ELF-1 (cell line): Measurements from ENCODE around the gene TNFRSF9.
"Not testable (repeated sequence)": the region's sequence is repeated elsewhere in the genome, so short reads cannot be mapped to it uniquely, and the experiment has no call there.

Source experiments
- DNase-seq: peaks from one replicate; pipeline ENCODE4 v3.0.0-alpha.2; 2016; ENCODE audit warnings: low read depth, low spot score

Gene TNFRSF9

DNA sequence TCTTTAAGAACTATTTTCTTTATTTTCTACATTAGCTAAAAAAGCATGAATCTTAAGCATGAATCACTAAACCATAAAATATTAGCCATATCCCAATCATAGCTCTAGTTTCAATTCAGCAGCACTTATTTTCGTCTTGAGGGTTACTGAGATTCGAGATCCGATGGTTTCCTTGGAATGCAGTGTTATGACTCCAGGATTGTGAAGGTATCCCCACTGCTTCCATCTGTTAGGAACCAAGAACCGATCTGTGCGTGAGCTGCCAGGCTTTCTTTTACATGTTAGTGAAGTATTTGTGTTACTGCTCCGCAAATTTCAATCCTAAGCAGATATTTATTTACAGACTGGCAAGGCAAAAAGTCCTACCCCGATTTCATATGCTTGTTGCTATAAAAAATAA is 18.8 kb downstream of the TNFRSF9 start:
- DNase-seq: no peak

DNA sequence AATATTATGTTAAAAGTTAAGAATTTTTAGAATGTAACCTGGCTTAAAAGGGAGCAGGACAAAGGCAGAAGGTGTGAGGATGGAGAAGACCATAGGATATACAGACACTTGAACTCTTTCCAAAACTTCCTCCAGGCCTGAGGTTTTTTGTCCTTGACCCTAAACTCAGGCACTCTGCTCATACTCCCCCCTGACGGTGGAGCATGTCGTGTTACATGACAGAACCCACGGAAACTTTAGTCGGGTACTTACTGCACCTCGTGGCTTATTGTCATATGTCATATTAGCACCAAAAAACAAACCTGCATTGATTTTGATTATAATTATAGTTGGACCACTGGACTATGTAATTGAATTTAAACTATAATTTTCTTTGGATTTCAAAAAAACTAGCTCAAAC is 20.8 kb downstream of the TNFRSF9 start:
- no peak for DNase-seq

DNA sequence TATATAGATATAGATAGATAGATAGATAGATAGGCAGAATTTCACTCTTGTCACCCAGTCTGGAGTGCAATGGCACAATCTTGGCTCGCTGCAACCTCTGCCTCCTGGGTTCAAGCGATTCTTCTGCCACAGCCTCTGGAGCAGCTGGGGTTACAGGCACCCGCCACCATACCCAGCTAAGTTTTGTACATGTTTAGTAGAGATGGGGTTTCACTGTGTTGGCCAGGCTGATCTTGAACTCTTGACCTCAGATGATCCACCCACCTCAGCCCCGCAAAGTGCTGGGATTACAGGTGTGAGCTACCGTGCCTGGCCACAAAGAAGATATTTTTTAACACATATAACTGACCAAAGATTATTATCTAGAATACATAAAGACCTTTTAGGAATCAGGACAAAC is 22.7 kb downstream of the TNFRSF9 start:
- not testable (repeated sequence) for DNase-seq

DNA sequence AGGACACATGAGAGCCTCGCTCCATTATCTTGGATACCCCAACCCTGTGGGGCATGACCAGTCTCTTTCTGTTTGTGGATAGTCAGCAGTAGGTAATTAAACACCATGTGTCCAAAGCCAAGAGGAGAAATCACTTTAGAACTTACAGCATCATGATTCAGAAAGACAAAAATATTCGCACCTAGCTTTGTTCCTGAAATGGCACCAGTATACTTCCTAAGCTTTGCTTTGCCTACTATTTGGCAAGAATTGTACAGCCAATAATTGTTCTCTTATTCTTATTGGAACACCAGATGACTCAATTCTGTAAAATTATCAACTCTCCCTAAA is 24.2 kb downstream of the TNFRSF9 start:
- no peak for DNase-seq

DNA sequence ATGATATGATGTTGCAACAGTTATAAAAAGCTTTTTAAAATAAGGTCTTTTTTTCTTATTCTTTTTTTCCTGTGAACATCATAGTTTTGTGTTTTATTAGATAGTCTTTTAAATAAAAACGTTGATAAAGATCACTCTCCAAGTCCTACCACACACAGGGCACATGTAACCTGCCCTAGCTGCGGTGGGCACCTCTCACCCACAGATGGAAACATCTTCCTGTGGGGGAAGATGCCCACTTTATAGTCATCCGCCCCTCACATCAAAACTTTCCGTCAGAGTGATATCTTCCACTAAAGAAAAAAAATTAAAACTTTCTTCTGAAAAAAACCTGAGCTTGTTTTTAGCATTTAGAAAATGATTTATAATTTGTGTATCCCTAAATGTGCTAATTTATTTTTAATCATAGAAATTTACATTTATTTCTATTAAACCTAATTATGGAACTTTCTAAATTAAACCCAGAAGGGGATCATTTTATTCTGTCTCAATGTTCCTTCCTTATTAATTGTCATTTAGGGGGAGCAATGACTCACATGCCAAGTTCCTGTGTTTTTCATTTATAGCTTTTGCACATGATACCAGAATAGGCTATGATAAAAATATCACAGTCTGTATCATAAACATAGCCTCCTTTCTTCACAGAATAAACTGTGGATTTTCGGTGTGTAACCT is 24.7 kb downstream of the TNFRSF9 start:
- DNase-seq: no peak

DNA sequence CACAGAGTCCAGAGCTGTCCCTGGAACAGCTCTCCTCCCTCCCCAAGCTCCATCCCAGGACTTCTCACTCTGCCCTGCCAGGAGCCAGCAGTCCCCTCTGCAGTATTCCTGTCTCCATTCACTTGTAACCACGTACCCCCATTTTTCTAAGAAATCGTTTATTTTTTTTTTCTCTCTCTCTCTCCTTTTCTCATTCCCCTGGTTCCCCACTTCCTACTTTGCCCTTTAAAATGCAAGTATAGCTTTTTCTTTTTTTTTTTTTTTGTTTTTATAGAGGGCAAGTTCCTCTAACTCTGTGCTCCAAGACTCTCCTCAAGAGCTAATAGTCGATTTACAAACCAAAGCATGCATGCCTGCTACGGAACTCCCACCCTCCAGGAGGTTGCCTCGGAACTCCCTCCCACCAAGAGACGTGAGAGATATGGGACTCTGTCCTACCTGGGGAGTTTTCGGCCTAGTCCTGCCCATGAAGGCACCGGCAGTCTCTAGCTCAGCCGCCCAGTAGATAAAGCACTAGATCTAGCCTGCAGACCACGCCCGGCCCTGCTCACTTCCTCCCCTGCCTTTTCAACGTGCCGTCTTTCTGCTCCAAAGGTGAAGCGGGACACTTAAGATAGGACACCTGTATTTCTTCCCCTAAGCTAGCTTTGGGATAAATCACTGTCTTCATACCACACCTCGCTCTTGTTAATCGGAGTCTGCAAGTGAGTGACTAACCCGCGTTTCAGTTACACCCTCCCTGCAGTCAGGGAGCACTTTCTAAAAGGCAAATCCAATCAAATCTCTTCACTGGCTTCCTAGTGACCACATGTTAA is 27.7 kb downstream of the TNFRSF9 start:
- peak; percentile 65 for DNase-seq

DNA sequence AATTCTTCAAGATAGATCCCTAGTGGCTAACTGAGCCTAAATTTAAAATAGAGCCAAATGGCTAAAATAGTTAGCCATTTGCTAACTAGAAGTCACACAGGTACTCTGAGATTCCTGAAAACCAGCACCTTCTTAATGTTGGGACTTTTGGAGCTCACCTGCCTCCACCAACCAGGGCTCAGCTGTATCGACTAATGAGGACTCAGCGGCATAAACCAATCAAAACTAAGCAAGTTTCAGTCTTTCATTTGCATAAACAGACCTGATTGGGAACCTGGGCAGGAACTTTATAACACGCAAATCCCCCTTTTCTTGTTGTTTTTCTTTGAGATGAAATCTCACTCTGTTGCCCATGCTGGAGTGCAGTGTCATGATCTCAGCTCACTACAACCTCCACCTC is 28.5 kb downstream of the TNFRSF9 start:
- DNase-seq: no peak

DNA sequence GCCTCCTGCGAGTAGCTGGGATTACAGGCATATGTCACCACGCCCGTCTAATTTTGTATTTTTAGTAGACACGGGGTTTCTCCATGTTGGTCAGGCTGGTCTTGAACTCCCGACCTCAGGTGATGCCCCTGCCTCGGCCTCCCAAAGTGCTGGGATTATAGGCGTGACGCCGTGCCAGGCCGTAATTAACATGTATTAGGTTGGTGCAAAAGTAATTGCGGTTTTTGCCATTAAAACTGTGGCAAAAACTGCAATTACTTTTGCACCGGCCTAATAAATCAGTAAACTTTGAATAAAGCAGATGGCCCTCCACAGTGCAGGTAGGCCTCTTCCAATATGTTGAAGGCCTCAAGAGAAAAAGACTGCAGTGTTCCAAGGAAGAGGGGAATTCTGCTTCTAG is 35.4 kb downstream of the TNFRSF9 start:
- DNase-seq: no peak

DNA sequence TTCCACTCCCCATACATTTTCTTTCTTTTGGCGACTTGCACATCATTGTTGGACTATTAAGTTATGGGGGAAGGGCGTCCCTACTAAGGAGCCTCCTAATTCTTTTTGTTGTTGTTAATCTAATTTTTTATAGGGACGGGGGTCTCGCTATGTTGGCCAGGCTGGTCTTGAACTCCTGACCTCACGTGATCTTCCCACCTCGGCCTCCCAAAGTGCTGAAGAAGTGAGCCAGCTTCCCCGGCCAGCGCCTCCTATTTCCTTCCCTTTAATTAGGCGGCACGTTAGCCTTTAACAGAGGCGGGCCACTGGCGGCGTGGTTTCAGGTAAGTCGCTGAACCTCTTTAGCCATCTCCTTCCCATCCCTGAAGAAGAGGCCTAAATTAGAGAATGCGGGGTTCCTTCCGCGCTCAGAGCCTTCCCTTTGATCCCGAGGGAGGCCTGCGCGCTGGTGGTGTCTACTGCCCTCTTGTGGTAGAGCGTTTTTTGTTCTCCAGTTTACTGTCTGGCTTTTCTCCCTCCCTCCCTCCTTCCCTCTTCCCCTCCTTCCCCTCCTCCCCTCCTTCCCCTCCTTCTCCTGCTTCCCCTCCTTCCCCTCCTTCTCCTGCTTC is 38.1 kb downstream of the TNFRSF9 start:
- DNase-seq: peak; percentile 95

DNA sequence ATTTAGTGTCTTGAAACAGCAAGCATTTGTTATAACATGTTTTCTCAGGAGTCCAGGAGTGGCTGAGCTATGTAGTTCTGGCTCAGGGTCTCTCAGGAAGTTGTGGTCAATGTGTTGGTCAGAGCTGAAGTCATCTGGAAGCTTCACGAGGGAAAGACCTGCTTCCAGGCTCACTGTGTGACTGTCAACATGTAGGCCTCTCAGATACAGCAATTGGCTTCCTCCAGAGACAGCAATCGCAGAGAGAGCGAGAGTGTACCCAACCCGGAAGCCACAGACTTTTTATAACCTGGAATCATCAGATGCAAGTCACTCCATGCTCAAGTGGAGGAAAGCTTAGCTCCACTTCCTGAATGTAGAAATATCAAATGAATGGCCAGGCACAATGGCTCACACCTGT is 40.9 kb downstream of the TNFRSF9 start:
- no peak for DNase-seq

DNA sequence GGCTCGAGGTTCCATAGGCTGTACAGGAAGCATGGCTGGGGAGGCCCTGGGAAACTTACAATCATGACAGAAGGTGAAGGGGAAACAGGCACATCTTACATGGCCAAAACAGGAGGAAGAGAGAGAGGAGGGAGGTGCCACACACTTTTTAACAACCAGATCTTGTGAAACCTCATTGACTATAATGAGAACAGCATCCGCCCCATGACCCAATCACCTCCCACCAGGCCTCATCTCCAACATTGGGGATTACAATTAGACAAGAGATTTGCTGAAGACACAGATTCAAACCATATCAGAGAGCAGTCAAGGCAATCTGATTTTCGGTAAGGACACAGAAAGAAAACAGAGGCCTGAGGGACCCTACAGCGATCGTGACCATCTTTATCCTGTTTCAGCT is 41.7 kb downstream of the TNFRSF9 start:
- DNase-seq: no peak

DNA sequence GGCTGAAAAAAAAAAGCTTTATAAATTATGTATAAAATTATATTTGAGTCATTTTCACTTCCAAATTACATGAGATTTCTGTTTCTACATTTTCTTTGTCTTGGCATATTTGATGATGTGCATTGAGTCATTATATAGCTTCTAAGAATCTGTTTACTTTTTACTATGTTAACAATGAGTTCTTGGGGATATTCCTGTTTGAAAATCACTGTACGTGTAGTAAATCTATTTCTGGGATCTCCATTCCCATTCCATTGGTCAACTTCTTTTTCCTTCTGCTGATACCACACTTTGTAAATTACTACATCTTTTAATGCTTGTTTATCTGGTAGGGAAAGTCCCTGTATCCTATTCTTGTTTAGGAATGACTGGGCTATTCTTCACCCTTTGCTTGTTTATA is 43.6 kb downstream of the TNFRSF9 start:
- no peak for DNase-seq

DNA sequence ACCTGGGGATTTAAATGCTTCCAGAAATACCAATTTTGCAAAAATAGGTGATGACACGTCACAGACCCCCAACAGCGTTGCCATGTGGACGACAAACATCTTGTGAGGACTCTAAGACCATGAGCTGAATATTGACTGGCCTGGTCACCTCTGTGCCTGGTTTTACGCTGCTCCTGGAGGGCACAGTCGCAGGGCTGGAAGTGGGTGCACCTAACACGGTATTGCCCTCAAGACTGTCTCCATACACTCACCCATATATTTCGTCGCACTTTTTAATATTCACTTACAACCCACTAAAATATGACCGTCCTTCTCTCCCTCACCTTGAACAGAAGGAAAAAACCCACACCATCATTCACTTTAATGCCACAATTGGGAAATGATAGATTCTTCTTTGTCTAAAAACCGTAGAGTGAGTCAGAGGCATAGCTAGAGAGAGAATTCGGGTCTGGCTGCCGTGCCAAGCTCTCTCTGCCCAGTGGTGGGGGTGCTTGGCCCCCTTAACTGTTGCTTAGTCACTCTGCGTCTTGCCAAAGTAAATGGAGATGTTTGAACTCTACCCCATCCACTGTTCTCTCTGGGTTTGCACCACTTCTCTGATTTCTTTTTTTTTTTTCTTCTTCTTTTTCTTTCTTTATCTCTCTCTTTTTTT is 47.0 kb downstream of the TNFRSF9 start:
- DNase-seq: no peak

DNA sequence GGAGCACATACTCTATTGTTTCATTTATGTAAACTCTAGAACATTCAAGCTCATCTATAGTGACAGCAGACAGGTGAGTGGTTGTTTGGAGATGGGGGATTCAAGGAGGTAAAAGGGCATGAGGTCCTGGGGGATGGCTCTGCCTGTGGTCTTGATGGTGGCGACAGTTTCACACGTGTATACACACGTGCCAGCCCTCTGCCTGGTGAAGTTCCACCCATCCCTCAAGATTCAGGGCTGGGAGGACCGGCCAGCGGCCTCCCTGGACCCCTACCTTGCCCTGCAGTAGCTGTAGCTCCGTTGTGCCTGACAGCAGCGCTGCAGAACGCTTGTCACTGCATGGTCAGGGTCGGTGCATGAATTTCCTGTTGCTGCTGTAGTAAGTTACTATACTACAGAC is 48.8 kb downstream of the TNFRSF9 start:
- DNase-seq: no peak

DNA sequence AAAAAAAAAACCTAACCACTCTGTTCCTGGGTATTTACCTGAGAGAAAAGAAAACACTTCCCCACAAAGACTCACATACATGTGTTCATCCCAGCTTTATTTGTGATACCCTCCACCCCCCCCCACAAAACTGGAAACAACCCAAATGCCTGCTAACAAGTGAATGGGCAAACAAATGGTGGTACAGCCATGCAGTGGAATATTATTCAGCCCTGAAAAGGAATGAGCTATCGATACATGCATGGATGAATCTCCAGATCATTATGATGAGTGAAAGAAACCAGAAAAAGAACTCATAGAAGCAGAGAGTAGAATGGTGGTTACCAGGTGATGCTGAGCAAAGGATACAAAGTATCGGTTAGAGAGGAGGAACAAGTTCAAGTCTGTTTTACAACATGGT is 49.8 kb downstream of the TNFRSF9 start:
- DNase-seq: no peak

DNA sequence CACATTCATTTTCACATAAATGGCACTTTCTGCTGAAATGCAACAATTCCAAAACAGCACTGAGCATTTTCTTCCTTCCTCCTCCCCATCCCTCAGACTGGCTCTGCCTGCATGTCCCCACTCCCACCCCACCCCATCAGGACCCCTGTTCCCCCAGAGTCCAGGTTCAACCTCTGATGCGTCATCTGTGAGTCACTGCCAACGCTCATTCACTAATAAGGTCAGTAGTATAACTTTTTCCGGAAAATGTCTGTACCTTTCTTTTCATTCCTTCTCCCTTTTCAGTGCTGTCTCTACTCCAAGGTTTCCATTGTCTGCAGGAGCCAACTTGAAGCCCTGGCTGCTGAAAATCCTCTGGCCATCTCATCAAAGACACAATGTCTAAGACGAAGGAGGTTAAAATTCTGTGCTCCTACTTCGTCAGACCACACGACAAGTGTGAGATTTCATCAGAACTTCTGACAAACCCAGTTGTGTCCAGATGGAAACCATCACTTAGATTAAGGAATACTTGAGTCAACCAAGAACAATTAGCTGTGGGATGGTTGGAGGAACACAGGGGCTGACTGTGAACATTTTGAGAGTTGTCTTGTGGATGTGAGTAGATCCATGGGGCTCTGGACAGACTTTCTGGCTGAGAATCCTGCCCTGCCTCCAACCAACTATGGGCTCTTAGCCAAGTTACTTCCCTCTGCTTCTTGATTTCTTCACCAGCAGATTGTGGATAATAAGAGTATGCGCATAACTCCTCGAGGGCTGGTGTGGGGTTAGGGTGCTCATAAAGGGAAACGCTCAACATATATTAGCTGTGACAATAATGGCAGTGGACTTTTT is 52.2 kb downstream of the TNFRSF9 start:
- DNase-seq: no peak

DNA sequence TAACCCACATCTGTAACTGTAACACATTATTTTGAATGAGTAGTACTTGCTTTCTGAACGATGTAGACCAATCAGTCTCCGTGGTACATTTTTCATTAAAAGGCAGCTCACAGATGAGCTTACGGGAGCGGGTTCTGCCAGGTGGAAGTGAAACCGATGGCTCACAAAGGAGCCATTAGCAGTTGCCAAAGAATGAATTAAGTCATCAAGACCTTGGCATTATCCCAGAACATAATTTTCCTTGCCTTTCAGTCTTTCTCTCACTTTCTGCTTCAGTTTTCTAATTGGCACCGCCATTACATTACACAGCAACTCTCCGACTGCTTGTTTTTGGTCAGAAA is 54.3 kb downstream of the TNFRSF9 start:
- DNase-seq: no peak

DNA sequence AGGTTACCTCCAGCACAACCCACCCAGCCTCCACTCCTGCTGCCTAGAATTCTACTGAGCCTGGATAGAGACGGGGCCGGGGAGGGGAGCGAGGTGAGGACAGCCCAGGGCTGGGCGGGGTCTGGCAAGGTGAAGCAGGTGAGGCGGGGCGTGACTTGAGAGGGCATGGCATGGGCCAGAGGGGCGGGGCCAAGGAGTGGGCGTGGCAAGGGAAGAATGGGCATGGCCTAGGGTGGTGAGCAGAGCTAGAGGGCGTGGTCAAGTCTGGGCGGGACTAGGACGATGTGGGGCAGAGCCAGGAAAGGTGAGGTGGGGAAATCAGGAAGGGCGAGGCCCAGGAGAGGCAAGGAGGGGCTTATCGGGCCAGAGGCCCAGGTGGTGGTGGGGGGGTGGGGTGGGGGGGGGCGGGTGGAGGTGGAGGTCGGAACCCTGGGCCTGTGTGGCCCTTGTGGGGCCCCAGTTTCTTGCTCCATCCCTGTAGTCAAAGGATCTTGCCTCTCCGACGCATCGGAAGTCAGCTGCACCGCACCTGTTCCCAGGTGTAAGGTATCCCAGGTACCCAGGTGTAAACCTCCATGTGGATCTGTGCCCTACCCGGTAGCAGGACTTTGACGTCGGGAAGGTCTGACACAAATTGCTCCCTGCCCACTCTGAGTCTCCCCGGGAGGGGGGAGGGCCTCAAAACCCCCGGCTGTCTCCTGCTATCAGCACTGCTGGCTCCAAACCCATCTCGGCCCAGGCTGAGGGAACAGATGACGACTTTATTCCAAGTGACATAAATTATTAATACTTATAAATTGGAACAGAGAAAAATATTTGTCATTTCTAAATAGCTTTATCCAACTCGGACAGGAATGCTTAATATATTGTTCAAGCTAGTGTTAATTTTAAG is 54.9 kb downstream of the TNFRSF9 start:
- DNase-seq: peak; percentile 96

DNA sequence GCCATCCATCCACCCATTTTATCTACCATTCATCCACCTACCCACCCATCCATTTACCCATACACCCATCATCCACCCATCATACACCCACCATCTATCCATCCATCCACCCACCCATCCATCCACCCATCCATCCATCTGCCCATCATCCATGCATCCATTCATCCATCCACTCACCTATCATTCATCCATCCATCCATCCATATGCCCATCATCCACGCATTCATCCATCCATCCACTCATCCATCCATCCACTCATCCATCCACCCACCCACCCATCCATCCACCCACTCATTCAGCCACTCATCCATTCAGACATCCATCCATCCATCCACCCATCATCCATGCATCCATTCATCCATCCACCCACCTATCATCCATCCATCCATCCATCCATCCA is 55.9 kb downstream of the TNFRSF9 start:
- no peak for DNase-seq

DNA sequence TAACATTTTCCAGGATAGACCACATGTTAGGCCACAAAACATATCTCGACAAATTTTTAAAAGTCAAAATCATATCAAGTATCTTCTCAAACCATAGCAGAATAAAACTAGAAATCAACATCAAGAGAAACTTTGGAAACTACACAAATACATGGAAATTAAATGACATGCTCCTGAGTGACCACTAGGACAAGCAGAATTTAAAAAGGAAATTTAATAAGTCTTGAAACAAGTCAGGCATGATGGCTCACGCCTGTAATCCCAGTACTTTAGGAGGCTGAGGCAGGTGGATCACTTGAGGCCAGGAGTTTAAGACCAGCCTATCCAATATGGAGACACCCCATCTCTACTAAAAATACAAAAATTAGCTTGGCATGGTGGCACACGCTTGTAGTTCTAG is 61.4 kb downstream of the TNFRSF9 start:
- DNase-seq: no peak

DNA sequence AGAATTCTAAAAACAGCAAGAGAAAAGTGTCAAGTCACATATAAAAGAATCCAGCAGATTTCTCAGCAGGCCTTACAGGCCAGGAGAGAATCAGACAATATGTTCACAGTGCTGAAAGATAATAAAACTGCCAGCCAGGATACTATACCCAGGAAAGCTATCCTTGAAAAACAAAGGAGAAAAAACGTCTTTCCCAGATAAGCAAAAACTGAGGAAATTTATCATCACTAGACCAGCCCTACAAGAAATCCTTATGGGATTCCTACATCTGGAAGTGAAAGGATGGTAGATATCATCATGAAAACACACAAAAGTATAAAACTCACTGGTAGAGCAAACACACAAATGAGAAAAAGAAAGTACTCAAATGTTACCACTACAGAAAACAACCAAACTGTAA is 62.6 kb downstream of the TNFRSF9 start:
- no peak for DNase-seq
